ENCODE data around the gene CAMP. TPM values are rescaled to one million over a fixed set of nuclear protein-coding genes. Genes with fewer than 3 reads are reported as not detected.

The CAMP gene
- not detected in 2 replicates for total RNA-seq

GRCh38 chr3:48222616-48223513 lies at the start of gene CAMP:
Gene CAMP, plus strand, starts transcription at chr3:48223495. Its CDS starts 17 bp downstream, at chr3:48223512.

GRCh38 chr3:48188266-48189201 lies 34.8 kb upstream of the CAMP start, which contains the start of gene CDC25A:
Gene CDC25A, minus strand, starts transcription at chr3:48188417. Its CDS starts 470 bp downstream, at chr3:48187947.

Other genes starting within 250 kb of the CAMP start
- gene MAP4, start 207.1 kb upstream of the CAMP start, total RNA-seq = 154 and 165 TPM in 2 replicates
- gene CDC25A, start 35.1 kb upstream of the CAMP start, total RNA-seq = 7.9 and 24.8 TPM in 2 replicates
- 2.6 and 3.3 TPM in 2 replicates for gene ZNF589, start 17.6 kb downstream of the CAMP start, total RNA-seq
- 27.2 and 28.9 TPM in 2 replicates for gene NME6, start 77.9 kb downstream of the CAMP start, total RNA-seq
- gene SPINK8, start 110.2 kb downstream of the CAMP start, total RNA-seq = not detected in 2 replicates
- gene FBXW12, start 148.7 kb downstream of the CAMP start, total RNA-seq = 0.25 TPM in 1 of 2 replicates, not detected in the other
- gene PLXNB1, start 206.6 kb downstream of the CAMP start, total RNA-seq = 55.9 and 190 TPM in 2 replicates
- 19.9 and 26.2 TPM in 2 replicates for gene CCDC51, start 216.6 kb downstream of the CAMP start, total RNA-seq
- gene TMA7, start 216.8 kb downstream of the CAMP start, total RNA-seq = 77.1 and 221 TPM in 2 replicates
- gene ATRIP, start 223.2 kb downstream of the CAMP start, total RNA-seq = 5.5 and 11.2 TPM in 2 replicates

Data from mesangial cell (primary cell).